ENCODE data around the gene EVI5L. TPM values are rescaled to one million over a fixed set of nuclear protein-coding genes. Genes with fewer than 3 reads are reported as not detected.

Gene EVI5L
- total RNA-seq, 1 experiment from 2014 or later: 24.5 TPM

DNA sequence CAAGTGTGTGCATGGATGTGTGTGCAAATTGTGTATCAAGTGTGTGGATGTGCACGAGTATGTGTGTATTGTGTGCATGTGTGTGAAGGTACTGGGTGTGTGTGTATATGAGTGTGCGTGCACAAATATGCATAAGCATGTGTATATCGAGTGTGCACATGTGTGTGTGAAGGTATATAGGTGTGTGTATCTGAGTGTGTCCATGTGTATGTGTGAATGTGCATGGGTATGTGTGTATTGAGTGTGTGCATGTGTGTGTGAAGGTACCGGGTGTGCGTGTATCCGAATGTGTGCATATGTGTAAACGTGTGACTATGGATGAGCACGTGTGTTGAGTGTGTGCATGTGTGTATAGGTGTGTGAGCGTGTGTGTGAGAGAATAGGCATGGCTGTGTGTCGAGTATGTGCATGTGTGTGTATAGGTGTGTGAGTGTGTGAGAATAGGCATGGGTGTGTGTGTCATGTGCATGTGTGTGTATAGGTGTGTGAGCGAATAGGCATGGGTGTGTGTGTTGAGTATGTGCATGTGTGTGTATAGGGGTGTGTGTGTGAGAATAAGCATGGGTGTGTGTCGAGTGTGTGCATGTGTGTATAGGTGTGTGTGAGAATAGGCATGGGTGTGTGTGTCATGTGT, 12.8 kb downstream of the EVI5L start:
- no peak for DNase-seq (ENCODE audit: low spot score)
- in situ Hi-C loops (cut with HindIII; ENCODE audit: low sequenced_read_pairs): no loop called here

DNA sequence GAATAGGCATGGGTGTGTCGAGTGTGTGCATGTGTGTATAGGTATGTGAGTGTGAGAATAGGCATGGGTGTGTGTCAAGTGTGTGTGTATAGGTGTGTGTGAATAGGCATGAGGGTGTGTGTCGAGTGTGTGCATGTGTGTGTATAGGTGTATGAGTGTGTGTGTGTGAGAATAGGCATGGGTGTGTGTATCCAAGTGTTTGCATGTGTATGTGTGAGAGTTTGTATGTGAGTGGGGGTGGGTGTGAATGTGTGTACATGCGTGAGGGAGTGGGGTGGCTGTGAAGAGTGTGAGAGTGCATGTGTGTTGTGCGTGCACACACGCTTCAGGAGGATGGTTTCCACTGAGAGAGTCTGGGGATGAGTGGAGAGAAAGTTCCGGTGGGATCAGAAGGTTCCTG, 13.5 kb downstream of the EVI5L start:
- in situ Hi-C loops (cut with HindIII; ENCODE audit: low sequenced_read_pairs): no loop called here
- no peak for DNase-seq (ENCODE audit: low spot score)

DNA sequence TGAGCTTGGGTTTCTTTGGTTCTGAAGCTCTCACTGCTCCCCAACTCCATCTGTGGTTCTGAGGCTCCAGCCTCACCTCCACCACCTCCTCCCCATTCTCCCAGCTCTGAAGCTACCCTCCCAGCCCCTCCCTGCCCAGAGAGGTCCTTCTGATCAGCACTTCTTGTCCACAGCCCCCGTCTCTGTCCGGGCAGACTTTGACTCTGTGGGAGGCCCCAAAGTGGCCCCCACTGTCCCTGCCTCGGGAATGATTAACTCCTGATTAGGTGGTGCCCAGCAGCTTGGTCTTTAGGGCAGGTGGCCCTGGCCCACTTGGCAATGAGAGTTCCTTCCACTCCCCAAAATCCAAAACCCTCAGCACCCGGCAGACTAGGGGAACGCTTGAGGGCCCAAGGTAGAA, 14.4 kb downstream of the EVI5L start:
- in situ Hi-C loops (cut with HindIII; ENCODE audit: low sequenced_read_pairs): no loop called here
- DNase-seq (ENCODE audit: low spot score): no peak

DNA sequence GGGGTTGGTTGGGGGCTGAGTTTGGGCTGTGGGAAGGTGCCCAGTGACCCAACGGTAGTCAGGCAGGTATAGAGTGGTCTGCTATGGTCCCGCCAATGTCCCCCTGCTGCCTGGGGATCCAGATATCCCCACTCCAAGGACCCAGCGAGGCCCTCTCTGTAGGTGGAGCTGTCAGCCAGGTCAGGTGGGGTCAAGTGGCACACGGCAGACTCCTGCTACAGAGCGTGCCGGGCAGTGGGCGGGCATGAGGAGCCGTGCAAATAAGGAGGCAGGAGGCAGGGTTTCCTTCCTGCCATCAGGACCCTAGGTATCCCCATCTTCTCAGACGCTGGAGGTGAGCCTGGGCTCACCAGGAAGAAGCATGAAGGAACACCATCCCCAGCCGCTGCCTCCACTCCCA, 14.9 kb downstream of the EVI5L start:
- no peak for DNase-seq (ENCODE audit: low spot score)
- in situ Hi-C loops (cut with HindIII; ENCODE audit: low sequenced_read_pairs): no loop called here

DNA sequence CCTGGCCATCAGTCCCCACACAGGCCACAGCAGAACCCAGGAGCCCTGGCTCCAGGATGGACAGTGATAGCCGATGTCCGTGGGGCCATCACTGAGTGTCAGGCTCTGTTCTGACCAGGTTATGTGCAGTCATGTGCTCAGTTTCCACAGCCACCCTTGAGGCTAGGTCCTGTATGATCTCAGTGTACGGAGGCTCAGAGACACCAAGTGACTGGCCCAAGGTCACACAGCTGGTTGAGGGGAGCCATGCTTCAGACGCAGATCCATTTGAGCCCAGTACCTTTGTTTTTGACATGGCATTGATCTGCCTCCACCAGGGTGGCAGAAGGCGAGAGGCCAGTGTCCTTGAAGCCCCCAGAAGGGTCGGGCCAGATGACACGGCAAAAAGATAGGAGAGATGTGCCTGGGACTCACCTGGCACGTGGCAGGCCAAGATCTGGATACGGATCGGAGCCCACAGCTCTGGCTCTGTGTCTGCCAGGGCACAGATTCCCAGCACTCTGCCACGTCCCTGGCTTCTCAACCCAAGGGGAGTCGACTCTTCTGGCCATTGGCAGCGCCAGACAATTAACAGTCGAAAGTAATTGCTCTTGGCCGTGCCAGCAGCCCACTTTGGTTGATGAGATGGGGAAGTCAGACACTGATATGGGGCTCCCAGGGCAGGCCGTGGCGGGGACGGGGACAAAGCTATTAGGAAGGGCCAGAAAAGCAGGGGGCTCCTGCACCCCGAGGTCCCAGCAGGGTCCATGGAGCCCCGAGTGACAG, 15.6 kb downstream of the EVI5L start:
- peak; percentile 49 for DNase-seq (ENCODE audit: low spot score)
- in situ Hi-C loops (cut with HindIII; ENCODE audit: low sequenced_read_pairs): no loop called here

DNA sequence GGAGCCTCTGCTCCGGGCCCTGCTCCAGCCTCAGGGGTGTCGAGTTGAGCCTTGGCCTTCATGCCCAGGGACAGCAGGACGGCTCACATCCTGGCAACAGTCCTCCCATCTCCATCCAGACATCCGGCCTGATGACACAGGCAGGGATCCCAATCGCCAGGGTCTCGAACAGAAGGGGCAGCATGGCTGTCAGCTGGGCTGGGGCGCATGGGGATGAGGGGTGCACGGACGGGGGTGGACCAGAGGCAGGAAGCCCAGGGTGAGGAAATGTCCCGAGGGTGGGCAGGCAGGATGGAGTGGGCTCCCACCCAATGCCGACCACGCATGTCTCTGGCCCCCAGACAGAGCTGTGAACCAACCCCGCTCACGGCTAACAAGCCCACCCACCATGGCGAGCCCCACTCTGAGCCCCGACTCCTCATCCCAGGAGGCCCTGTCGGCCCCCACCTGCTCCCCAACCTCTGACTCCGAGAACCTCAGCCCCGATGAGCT, 16.2 kb downstream of the EVI5L start:
- in situ Hi-C loops (cut with HindIII; ENCODE audit: low sequenced_read_pairs): no loop called here
- no peak for DNase-seq (ENCODE audit: low spot score)

DNA sequence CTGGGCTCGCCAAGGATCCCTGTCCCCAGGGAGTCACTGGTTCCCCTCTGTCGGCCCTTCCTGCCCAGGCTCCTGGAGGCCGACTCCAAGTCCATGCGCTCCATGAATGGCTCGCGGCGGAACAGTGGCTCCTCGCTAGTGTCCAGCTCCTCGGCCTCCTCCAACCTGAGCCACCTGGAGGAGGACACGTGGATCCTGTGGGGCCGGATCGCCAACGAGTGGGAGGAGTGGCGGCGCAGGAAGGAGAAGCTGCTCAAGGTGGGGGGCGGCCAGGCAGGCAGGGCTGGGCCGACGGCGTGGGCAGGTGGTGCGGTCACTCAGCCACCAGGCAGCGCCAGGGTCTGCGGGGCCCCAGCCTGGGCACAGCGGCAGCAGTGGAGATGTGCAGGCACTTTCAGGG, 17.6 kb downstream of the EVI5L start:
- DNase-seq (ENCODE audit: low spot score): no peak
- in situ Hi-C loops (cut with HindIII; ENCODE audit: low sequenced_read_pairs): no loop called here

DNA sequence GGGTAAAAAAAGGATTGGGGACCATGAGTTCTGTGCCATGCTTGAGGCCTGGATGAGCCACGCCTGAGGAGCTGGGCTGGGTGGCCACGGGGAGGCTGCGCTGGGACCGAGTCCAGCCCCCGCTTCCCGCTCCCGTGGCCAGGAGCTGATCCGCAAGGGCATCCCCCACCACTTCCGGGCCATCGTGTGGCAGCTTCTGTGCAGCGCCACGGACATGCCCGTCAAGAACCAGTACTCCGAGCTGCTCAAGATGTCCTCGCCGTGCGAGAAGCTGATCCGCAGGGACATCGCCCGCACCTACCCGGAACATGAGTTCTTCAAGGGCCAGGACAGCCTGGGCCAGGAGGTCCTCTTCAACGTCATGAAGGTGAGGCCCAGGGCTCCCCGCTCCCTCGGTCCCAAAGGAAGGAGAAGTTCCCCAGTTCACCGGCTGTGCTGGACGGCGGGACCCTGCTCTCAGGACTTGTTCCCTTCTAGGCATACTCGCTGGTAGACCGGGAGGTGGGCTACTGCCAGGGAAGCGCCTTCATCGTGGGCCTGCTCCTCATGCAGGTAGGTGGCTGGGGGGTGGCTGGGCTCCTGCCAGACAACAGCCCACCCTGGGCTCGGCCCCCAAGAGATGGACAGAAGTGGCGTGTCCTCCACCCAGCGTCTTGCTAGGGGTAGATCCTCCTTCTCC, 18.9 kb downstream of the EVI5L start:
- in situ Hi-C loops (cut with HindIII; ENCODE audit: low sequenced_read_pairs): no loop called here
- no peak for DNase-seq (ENCODE audit: low spot score)

DNA sequence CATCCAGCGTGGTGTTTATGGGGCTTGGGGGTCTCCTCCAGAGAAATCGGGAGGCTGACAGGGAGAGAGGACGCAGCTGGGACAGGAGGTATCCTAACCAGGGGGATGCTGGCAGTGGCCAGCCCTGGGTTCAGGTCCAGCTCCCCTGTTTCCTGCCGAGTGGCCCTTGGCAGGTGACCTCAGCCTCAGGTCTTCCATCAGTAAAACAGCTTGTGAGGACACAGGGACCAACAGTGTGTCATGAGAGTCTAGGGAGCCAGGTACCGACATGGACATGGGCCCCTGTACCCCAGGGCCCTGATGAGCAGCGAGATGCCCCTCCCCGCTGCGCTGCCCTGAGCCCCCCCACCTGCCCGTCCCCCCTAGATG, 19.6 kb downstream of the EVI5L start:
- no peak for DNase-seq (ENCODE audit: low spot score)
- in situ Hi-C loops (cut with HindIII; ENCODE audit: low sequenced_read_pairs): no loop called here

DNA sequence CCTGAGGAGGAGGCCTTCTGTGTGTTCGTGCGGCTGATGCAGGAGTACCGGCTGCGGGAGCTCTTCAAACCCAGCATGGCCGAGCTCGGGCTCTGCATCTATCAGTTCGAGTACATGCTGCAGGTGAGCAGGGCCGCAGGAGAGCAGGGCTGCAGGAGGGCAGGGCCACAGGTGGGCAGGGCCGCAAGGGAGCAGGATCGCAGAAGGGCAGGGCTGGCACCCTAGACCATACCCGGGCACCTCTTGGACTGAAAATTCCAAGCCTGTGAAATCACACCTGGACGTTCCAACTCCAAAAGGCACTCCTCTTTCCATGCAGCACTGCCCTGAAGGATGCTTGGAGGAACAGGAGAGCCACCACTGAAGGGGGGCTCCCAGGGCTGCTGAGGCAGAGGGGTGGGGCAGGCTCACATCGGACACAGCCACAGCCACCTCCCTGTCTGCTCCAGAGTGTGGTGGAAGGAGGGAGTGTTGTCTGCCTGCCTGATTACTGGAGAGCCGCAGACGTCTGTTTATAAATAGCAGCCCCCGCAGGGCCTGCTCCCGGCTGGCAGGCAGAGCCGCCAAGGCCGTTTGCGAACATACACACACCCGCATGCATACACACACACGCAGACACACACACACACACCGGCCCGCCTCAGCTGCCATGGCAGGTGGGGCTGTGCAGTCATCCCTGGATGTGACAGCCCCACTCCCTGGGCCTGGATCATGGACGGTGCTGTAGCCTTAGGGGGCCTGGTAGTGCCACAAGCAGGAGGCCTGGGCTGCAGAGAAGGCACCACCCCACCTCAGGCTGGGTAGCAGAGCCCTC, 20.2 kb downstream of the EVI5L start:
- peak; percentile 71 for DNase-seq (ENCODE audit: low spot score)
- in situ Hi-C loops (cut with HindIII; ENCODE audit: low sequenced_read_pairs): loop anchor here (5.0 kb wide), 1 partner anchor 72 kb away; the partner anchor contains the start of gene SNAPC2

DNA sequence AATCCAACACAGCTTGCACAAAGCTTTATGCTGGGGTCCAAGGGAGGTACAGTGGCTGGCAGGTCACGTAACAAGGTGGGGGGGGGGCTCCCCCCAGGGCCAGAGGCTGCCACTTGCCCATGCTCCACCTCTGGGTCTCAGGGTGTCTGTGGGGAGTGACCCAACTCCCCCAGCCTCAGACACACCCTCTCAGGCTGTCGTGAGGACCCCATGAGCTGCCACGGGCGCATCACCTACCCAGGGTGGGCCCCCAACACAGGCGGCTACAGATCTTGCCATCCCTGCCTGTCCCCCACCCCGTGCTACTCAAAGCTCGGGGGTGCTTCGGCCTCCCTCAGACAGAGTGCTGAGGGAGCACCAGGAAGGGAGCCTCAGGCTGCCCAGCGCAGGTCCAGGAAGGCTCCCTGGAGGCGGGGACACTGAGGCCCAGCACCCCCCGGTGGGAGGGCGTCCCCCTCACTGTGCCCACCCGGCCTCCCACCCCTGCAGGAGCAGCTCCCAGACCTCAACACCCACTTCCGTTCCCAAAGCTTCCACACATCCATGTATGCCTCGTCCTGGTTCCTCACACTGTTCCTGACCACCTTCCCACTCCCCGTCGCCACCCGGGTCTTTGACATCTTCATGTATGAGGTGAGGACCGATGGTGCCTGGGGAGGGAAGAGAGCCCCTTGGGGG, 21.1 kb downstream of the EVI5L start:
- in situ Hi-C loops (cut with HindIII; ENCODE audit: low sequenced_read_pairs): loop anchor here (5.0 kb wide), 1 partner anchor 71 kb away; the partner anchor contains the start of gene SNAPC2
- no peak for DNase-seq (ENCODE audit: low spot score)

DNA sequence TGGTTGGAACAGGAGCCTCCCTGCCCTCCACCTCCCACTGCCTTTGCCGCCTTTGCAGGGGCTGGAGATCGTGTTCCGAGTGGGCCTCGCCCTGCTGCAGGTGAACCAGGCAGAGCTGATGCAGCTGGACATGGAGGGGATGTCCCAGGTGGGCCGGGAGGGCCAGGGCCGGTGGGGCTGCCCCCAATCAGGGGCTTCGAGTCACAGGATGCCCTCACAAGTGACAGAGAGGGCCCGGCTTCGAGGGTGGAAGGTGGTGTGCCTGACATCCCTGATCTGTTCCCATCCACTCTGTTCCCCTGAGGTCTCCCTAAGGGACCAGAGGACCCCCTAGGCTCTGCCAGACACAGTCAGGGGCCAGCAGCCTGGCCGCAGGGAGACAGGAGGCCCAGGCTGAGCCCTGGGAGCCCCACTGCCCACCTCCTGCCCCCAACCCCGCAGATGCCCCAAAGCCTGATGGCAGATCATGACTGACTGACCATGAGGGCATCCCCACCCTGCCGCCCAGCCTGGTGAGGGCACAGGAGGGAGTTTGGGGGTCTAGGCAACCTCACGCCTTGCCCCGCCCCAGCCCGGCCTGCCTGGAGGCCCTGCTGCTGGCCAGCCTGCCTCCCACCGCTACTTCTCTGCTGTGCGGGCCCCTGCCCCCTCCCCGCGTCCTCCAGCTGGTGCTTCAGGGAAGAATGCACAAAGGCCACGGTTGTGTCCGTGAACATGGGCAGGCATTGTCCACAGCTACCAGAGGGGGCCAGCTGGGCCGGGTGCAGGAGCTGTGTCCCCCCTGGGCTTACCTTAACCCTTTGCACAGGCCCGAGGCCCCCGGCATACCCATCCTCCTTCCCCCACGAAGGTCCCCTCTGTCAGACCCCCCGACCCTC, 21.8 kb downstream of the EVI5L start:
- no peak for DNase-seq (ENCODE audit: low spot score)
- in situ Hi-C loops (cut with HindIII; ENCODE audit: low sequenced_read_pairs): loop anchor here (5.0 kb wide), 1 partner anchor 70 kb away; the partner anchor contains the start of gene SNAPC2

DNA sequence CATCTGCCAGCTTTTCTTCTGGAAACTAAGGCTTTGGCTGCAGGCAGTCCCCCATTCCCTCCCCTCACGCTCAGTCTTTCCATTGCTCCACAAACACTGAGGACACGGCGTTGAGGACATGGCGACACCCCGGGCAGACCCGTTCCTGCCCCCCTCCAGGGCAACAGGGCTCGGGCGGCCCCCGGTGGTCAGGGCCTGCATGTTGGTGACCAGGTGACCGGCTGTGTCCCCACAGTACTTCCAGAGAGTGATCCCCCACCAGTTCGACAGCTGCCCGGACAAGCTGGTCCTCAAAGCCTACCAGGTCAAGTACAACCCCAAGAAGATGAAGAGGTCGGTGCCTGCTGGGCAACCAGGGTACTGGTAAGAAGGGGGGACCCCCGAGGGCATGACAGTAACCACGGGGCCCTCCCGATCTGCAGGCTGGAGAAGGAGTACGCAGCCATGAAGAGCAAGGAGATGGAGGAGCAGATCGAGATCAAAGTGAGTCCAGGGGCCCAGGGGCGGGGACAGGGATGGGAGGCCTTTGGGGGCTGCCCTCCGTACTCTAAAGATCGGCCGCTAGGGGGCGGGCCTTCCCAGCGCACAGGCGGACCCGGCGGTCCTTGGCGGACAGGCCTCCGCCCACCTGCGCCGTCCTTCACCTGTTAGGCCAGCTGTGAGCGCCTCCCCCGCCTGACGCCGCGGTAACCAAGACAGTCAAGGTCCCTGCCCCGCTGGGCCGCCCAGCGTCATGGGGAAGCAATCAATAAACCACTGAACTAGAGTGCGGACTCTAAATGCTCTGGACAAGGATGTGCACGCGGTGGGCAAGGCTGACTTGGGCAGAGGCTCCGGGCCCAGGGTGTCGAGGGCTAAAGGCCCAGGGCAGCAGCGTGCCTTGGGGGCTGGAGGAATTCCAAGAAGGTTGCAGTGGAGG, 23.1 kb downstream of the EVI5L start:
- DNase-seq (ENCODE audit: low spot score): peak; percentile 73
- in situ Hi-C loops (cut with HindIII; ENCODE audit: low sequenced_read_pairs): loop anchor here (5.0 kb wide), 1 partner anchor 69 kb away; the partner anchor contains the start of gene SNAPC2

DNA sequence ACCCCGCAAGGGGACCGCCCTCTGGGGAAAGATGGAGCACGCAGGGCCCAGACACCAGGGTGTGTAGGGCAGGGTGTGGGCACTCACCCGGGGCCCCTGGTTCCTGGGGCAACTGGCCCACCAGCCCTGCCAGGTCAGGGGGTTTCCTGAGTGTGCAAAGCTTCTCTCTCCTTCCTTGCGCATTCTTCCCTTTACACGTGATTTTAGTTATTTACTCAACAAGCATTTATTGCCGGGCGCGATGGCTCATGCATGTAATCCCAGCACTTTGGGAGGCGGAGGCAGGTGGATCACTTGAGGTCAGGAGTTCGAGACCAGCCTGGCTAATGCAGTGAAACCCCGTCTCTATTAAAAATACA, 23.7 kb downstream of the EVI5L start:
- DNase-seq (ENCODE audit: low spot score): no peak
- in situ Hi-C loops (cut with HindIII; ENCODE audit: low sequenced_read_pairs): loop anchor here (5.0 kb wide), 1 partner anchor 69 kb away; the partner anchor contains the start of gene SNAPC2

DNA sequence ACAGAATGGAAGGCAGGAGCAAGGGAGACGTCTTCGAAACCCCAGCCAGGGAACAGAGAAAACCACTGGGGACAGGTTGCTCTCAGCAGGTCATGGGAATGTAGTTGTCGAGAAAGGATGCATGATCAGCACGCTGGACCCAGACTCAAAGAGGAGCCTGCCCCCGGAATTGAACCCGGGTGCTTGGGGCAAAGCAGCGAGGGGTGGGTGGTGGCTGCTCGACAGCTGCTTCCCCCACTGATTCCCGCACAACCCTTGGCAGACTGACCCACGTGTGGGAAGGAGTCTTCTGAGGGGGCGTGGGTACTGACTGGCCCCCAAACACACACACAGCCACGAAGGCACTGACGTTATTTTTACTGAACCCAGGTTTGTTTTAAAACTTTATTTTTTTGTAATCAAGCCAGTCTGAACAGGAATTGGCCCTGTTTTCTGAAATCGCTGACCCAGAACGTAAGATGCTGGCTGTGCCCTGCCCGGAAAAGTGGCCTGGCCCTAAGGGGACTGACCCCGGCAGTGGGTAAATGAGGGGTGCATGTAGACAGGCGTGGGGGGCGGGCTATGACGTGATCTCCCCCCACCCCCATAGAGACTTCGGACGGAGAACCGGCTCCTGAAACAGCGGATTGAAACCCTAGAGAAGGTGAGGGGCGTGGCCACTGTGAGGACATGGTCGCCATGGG, 25.5 kb downstream of the EVI5L start:
- in situ Hi-C loops (cut with HindIII; ENCODE audit: low sequenced_read_pairs): no loop called here

DNA sequence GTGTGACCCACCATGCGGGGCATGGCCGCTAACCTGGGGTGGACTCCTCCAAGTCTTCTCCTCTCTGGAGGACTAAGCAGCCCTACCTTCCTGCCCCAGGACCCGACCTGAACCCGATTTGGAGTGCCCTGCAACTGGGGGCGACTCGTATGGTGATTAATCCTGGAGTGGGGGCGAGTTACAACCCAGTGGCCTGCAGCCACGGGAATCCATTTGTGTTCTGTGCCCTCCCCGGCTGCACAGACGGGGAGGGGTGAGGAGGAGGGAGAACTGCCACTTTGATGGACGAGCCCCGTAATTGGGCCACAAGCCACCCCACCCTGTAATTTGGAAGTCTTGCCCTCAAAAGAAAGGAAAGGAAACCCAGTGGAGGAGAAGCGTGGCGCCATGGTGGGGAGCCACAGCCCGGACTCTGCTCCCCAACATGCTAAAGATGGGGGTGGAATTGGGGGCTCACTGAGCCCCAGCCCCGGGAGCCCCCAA, 26.1 kb downstream of the EVI5L start:
- in situ Hi-C loops (cut with HindIII; ENCODE audit: low sequenced_read_pairs): no loop called here
- no peak for DNase-seq (ENCODE audit: low spot score)

More for the DNA sequence above, 25.5 kb downstream of the EVI5L start:
- no peak for DNase-seq (ENCODE audit: low spot score)
